AG04450 (cell line): ENCODE measurements around the gene CCL4L2. TPM values are rescaled to one million over a fixed set of nuclear protein-coding genes. Genes with fewer than 3 reads are reported as not detected.
"Not testable (repeated sequence)": the region's sequence is repeated elsewhere in the genome, so short reads cannot be mapped to it uniquely, and the experiment has no call there.

ENCODE experiments used
- CTCF ChIA-PET: fragments of 300-600, 350-600 bp; formaldehyde crosslinking; extraction: SDS; loops from one replicate; lab custom pipeline; 2022; ENCODE audit warnings: antibody characterized with exemption, inconsistent platforms; lab: Charles Lee
- POLR2A ChIA-PET: fragments of 350-600 bp; formaldehyde crosslinking; extraction: SDS; loops from one replicate; lab custom pipeline; 2021; ENCODE audit warnings: antibody characterized with exemption, inconsistent platforms; lab: Yijun Ruan, JAX
- DNase-seq: peaks from one replicate; pipeline ENCODE4 v3.0.0-alpha.2; 2011; ENCODE audit warnings: low read depth, low spot score
- H3K27ac ChIP-seq: one replicate; pipeline ENCODE4 v1.5.1; 2012; ENCODE audit warnings: low read depth, low read length, control low read depth
- H3K27me3 ChIP-seq: one replicate; pipeline ENCODE4 v1.6.0; 2012; ENCODE audit warnings: low read length; ENCODE audit not compliant: control insufficient read depth, insufficient read depth
- H3K4me3 ChIP-seq: 2 replicates; pipeline ENCODE4 v1.5.1; 2011; ENCODE audit warnings: mild to moderate bottlenecking, low read depth, low read length, control low read depth
- H3K9me3 ChIP-seq: 2 replicates; pipeline ENCODE4 v1.5.1; 2012; ENCODE audit warnings: low read length; ENCODE audit not compliant: control insufficient read depth, insufficient read depth
- polyA plus RNA-seq: library from polyadenylated mRNA; depleted of rRNA; stranded (reverse); fragments of >200 nt; gene quantifications from 2 replicates; pipeline ENCODE4 v1.2.3, GENCODE V29; 2011
- TF ChIP-seq, protein P1 (sequence below): IDR thresholded peaks from 2 replicates; pipeline ENCODE4 v1.5.1; 2011; ENCODE audit warnings: low read depth, low read length, control low read depth, inconsistent platforms

Gene CCL4L2
- polyA plus RNA-seq, 1 experiment = not detected

DNA sequence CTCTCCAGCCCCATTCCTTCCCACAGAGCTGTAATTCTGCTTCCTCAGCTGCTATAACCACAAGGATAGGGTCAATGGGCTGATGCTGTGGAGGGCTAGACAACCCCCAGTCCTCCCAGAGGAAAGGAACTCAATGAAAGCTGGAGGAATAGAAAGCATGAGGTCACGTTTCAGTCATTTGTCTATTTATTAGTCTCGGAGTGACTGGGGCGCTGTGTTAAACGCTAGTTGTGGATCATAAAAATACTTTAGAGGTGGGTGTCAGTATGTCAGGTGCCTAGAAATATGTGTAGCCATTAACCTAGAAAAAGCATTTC is 13.5 kb upstream of the CCL4L2 start:
- ChIA-PET CTCF (no interaction called here), POLR2A (no interaction called here)
- no peak for DNase-seq
- H3K9me3 ChIP-seq = no peaks in the 10 kb centered on the region
- H3K27ac ChIP-seq = no peak overlapping the region
- H3K4me3 ChIP-seq = no peak overlapping the region
- no peaks in the 10 kb centered on the region for H3K27me3 ChIP-seq
- TF ChIP-seq, protein P1, sequence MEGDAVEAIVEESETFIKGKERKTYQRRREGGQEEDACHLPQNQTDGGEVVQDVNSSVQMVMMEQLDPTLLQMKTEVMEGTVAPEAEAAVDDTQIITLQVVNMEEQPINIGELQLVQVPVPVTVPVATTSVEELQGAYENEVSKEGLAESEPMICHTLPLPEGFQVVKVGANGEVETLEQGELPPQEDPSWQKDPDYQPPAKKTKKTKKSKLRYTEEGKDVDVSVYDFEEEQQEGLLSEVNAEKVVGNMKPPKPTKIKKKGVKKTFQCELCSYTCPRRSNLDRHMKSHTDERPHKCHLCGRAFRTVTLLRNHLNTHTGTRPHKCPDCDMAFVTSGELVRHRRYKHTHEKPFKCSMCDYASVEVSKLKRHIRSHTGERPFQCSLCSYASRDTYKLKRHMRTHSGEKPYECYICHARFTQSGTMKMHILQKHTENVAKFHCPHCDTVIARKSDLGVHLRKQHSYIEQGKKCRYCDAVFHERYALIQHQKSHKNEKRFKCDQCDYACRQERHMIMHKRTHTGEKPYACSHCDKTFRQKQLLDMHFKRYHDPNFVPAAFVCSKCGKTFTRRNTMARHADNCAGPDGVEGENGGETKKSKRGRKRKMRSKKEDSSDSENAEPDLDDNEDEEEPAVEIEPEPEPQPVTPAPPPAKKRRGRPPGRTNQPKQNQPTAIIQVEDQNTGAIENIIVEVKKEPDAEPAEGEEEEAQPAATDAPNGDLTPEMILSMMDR = no peak

DNA sequence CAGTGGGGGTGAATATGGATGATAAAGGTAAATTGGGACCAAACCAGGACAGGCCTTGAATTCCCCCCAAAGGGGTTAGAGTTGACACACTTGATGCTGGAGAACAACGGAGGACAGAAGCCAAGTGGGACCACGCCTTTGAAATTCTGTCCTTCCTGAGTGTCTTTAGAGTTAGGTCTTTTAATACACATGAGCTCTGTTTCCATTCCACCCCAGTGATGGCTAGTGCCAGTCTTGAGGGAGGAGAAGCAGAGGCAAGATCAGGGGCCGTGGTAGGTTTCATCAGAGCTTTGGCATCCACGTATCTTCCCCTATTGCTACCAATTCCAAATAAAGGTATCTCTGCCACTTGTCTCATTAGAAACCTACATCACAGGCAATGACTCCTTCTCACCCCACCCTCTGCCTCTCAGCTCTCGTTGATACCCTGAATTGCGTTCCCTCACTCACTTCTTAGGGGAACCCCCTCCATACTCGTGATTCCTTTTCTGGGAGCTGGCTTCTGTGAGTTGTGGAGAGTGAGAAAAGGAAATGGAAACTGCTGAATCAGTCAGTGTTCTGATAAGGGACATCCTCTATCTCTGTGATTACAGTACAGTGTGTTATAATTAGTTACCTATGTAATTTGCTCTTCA is 11.9 kb upstream of the CCL4L2 start:
- no peaks in the 10 kb centered on the region for H3K9me3 ChIP-seq
- ChIA-PET CTCF (interaction anchor here (1.7 kb wide), 1 partner anchor 50 kb away, joined by 5 read pairs; no protein-coding TSS in a partner anchor), POLR2A (no interaction called here)
- DNase-seq = no peak
- H3K27me3 ChIP-seq = no peaks in the 10 kb centered on the region
- no peak overlapping the region for H3K4me3 ChIP-seq
- TF ChIP-seq, protein P1 = no peak
- H3K27ac ChIP-seq = no peak overlapping the region

DNA sequence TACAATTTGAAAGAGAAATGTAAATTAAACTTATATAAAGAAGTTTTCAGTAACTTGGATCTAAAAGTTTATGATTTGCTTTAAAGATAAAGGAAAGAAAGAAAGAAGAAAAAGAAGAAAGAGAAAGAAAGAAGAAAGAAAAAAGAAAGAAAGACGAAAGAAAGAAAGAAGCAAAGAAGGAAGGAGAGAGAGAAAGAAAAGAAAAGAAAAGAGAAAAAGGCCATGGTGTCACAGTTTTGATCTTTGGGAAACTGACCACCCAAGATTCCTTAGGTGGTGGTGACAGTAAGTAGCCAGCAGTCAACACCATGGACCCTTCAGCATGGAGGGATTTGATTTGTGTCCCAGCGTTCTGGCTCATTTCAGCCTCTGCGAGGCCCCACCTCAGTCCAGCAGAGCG is 9.8 kb upstream of the CCL4L2 start:
- POLR2A ChIA-PET, CTCF ChIA-PET, H3K27me3 ChIP-seq, H3K27ac ChIP-seq, H3K9me3 ChIP-seq, H3K4me3 ChIP-seq, DNase-seq: not testable (repeated sequence)

DNA sequence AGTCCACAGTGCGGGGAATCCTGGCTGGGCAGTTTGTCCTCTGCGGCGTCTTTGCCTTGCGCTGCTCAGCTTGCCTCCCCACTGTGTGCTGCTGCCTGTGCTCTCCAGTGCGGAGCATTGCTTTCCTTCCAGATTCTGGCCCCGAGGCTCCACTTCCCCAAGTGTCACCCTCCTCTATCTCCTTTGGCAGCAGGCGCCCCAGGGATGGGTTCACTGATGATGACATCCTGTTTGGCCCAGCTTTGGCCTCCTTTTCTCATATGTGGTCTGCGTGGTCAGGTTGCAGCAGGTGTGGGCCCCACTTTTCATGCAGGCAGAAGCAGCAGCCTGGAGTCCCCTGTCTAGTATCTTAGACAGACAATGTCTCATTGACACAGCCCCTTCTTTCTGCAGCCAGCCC is 9.4 kb upstream of the CCL4L2 start:
- CTCF ChIA-PET, POLR2A ChIA-PET, H3K27me3 ChIP-seq, DNase-seq, H3K4me3 ChIP-seq, H3K27ac ChIP-seq, H3K9me3 ChIP-seq: not testable (repeated sequence)

DNA sequence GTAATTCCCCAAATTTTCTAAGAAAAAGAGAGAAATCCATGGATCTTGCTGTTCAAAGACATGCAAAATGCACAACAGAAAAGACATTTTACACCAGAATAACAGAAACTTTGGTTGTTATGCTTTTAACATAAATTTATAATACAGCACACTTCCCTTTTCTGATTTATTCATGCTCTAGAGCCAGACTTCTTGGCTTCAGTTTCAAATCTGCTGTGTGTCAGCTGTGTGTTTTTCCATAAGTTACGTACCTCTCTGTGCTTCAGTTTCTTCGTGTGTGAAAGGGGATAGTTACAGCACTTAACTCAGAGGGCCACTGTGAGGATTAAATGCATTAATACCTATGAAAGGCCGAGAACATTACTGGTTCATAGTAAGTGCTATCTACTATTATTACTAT is 7.5 kb upstream of the CCL4L2 start:
- Histone ChIP-seq H3K27me3 (no peaks in the 10 kb centered on the region), H3K27ac (no peak overlapping the region), H3K4me3 (no peak overlapping the region), H3K9me3 (no peaks in the 10 kb centered on the region)
- DNase-seq = no peak
- CTCF ChIA-PET = no interaction called here
- TF ChIP-seq, protein P1 = no peak
- POLR2A ChIA-PET = no interaction called here

DNA sequence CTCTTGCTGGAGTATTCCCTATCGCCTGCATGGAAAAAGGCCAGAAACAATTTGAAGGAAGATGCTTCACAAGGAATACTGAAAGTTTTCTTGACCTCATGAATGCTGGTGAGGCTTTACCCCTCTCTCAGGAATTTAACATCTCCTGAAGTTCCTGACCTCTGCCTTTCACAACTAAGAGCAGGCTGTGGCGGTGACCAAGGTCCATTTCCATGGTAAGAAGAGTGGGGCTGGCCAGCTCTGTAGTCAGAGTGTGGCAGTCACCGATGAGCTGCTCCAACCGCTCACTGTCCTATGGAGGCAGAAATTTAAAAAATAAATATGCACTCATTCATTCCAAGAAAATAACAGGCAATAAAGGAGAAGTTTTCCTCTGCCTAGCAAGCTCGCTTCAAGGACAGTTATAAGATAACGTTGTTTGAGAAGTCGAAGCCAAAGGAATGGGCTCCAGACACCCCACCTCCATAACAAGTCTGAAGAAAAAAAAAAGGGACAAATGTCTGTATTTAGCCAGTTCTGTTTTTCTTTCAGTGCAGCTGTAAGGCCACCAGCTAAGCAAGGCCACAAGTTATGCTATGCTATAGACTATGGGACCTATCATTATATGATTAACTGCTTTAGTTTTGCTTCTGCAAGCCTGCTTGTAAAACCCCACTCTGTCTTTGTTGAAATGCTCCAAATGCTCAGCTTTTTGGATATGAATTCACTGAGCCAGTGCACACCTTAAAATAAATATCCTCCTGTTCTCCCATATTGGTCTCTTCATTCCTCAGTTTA is 6.0 kb upstream of the CCL4L2 start:
- DNase-seq = no peak
- Histone ChIP-seq H3K27ac (no peak overlapping the region), H3K27me3 (no peaks in the 10 kb centered on the region), H3K4me3 (no peak overlapping the region), H3K9me3 (no peaks in the 10 kb centered on the region)
- ChIA-PET CTCF (no interaction called here), POLR2A (no interaction called here)
- TF ChIP-seq, protein P1 = no peak
